Bronchial epithelial cell (primary cell): ENCODE measurements around the gene LRP2. TPM values are rescaled to one million over a fixed set of nuclear protein-coding genes. Genes with fewer than 3 reads are reported as not detected.

ENCODE experiments used
- DNase-seq: peaks from one replicate; pipeline ENCODE4 v3.0.0-alpha.2; 2010; ENCODE audit warnings: low read depth
- FAIRE-seq: peaks from 2 replicates; lab custom pipeline; 2011; peaks lifted over from hg19 to GRCh38; lab: Jason Lieb, UNC
- H3K27me3 ChIP-seq: 2 replicates; pipeline ENCODE4 v1.5.1; 2011; ENCODE audit warnings: low read length; ENCODE audit not compliant: control insufficient read depth, insufficient read depth
- H3K36me3 ChIP-seq: 2 replicates; pipeline ENCODE4 v1.5.1; 2011; ENCODE audit warnings: low read length; ENCODE audit not compliant: control insufficient read depth, insufficient read depth
- H3K4me3 ChIP-seq: 2 replicates; pipeline ENCODE4 v1.5.1; 2011; ENCODE audit warnings: mild to moderate bottlenecking, low read depth, low read length, control low read depth
- total RNA-seq: library from RNA; depleted of rRNA; stranded (reverse); fragments of >200 nt; gene quantifications from 2 replicates; pipeline ENCODE4 v1.2.1, GENCODE V29; 2014
- TF ChIP-seq, protein P1 (sequence below): IDR thresholded peaks from 2 replicates; pipeline ENCODE4 v1.5.1; 2011; ENCODE audit warnings: mild to moderate bottlenecking, moderate library complexity, low read length, control low read depth, inconsistent platforms; ENCODE audit not compliant: insufficient read depth, severe bottlenecking

LRP2 gene
- total RNA-seq, 1 donor from 2014 or later, result not detected

DNA sequence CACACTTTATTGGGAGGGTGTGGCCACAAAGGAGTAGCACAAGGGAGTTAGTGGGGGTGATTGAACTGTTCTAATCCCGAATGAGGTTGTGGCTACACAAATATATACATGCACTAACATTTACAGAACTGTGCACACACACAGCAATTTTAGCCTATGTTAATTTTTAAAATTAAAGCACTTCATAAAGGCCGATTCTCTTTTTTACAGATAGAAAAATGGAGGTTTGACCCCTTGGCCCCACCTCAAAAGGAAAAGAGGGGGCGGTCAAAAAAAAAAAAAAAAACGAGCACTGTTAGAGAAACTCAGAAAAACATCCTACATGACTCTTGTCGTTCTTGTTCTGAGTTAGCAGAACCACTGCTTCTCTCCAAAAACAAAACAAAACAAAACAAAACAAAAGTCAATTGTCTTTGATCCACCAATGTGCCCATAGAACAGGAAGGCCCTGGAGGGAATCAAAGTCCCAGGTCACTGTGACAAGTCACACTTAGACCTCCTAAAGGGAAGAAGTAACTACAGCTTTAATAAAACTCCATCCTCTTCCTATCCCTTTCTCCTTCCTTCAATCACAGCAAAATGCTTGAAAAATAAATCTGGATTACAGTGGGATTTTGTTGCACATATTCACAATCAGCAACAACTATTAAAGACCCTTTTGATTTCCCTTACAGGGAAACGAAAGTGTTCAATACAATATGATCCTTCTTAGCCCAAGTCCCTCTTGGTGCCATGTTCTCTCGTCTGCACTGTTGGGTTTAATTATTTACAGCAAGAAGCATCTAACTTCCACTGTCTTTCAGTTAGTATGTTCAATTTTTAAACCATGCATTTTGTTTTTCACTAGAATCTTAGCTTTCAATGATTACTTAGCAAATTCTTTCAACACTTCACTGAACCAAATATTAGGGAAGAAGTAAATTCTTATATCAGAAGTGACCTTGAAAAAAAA is 16.6 kb downstream of the LRP2 start:
- no peak for DNase-seq
- Histone ChIP-seq H3K36me3 (no peaks in the 10 kb centered on the region), H3K27me3 (peaks cover 10% of the 10 kb centered on the region), H3K4me3 (no peak overlapping the region)
- TF ChIP-seq, protein P1, sequence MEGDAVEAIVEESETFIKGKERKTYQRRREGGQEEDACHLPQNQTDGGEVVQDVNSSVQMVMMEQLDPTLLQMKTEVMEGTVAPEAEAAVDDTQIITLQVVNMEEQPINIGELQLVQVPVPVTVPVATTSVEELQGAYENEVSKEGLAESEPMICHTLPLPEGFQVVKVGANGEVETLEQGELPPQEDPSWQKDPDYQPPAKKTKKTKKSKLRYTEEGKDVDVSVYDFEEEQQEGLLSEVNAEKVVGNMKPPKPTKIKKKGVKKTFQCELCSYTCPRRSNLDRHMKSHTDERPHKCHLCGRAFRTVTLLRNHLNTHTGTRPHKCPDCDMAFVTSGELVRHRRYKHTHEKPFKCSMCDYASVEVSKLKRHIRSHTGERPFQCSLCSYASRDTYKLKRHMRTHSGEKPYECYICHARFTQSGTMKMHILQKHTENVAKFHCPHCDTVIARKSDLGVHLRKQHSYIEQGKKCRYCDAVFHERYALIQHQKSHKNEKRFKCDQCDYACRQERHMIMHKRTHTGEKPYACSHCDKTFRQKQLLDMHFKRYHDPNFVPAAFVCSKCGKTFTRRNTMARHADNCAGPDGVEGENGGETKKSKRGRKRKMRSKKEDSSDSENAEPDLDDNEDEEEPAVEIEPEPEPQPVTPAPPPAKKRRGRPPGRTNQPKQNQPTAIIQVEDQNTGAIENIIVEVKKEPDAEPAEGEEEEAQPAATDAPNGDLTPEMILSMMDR, result no peak
- FAIRE-seq, result no peak

DNA sequence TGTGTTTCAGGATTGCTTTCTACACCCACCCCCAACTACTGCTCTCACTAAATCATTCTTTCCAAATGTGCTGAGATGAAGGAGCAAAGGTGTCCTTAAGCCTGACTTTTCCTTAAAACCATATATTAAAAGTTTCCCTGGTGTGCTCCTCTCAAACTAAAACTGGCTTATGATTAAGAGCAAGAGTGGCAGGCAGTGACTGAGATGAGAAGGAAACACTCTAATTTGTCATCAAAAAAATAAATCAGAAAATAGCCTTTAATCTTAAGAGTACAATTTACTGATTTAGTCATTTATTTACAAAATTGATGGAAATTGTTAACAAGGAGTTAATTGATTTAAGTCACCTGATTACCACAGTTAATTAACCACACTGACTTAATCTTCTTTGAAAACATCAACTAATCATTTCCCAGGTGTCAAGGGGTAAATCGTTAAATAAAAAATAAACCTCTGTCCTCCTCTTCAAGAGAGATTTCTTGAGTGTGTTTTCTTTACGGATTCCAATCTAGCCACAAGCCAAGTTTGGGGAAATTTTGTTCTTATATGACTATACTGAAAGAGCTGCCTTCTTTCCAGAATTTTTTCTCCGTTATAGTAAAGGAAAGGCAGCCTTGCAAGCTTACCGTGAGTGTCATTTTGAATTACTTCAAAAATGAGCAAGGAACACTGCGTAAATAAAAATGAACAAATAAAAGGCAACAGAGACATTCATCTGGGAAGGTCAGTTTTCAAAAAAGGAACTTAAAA is 17.4 kb downstream of the LRP2 start:
- DNase-seq, result no peak
- H3K4me3 ChIP-seq, result no peak overlapping the region
- TF ChIP-seq, protein P1, result no peak
- peaks cover 10% of the 10 kb centered on the region for H3K27me3 ChIP-seq
- no peaks in the 10 kb centered on the region for H3K36me3 ChIP-seq
- FAIRE-seq, result no peak

DNA sequence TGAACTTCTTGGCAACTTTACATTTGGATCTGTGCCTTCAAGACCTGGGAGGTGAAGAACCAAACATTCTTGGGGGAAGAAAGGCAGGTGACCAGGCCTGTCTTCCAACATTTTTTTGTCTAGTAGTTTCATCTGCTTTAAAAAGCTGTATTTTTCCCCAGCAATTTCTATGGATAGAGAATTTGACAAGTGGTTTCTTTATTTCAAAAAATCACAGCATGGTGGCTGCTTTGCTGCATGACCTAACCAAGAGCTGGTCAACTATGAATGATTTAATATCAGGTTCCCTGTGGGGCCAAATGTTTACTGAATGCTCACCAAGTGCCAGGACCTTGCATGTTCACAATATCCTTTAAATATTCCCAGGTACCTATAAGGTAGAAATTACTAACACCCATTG is 19.1 kb downstream of the LRP2 start:
- FAIRE-seq (no peak), DNase-seq (no peak)
- TF ChIP-seq, protein P1, result no peak
- Histone ChIP-seq H3K27me3 (peaks cover 10% of the 10 kb centered on the region), H3K36me3 (no peaks in the 10 kb centered on the region), H3K4me3 (no peak overlapping the region)

DNA sequence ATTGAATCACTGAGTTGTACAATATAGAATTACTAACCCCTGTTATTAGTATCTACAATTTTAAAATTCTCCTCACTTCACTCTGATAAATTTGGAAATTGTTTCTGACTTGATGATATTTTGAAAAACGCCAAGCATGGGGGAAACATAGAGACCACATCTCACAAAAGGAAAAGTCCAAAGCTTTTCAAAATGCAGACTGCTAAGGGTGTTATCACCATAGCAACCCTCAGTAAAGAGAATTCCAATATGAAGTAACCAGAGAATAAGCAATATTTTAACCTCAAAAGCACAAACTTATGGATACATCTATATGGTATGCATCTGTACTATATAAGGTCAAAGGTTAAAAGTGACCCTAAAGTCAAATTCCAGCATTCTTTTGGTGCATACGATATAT is 22.7 kb downstream of the LRP2 start:
- Histone ChIP-seq H3K4me3 (no peak overlapping the region), H3K36me3 (no peaks in the 10 kb centered on the region), H3K27me3 (peaks cover 7% of the 10 kb centered on the region)
- FAIRE-seq (no peak), DNase-seq (no peak)
- TF ChIP-seq, protein P1, result no peak

DNA sequence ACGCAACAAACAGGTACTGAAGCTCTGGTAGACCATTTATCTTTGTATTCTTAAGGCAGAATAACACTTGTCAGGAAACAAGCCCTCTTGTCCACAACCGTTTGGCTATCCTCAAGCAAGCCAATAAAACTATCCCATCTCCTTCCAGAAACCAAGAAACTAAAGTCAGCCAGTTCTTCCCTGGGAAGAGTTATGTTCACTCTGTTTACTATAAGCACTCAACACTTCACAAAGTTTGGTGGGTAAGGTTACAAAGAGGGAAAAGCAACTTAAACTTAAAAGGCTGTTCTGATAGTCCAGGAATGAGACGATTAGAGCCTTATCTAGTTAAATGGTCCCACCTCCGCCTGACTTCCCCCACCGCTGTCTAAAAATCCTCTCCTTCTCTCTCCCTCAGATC is 25.6 kb downstream of the LRP2 start:
- no peak for FAIRE-seq

More for the DNA sequence above, 25.6 kb downstream of the LRP2 start:
- H3K36me3 ChIP-seq, result no peaks in the 10 kb centered on the region
- H3K27me3 ChIP-seq, result peaks cover 1% of the 10 kb centered on the region
- no peak overlapping the region for H3K4me3 ChIP-seq
- no peak for DNase-seq
- TF ChIP-seq, protein P1, result no peak
